NCI-H82 (cell line): ENCODE measurements around the gene TMEM126B.
"Not testable (repeated sequence)": the region's sequence is repeated elsewhere in the genome, so short reads cannot be mapped to it uniquely, and the experiment has no call there.

ENCODE experiments used
- DNase-seq: peaks from one replicate; lab custom pipeline; 2025; lab: John Stamatoyannopoulos, UW

The TMEM126B gene

DNA sequence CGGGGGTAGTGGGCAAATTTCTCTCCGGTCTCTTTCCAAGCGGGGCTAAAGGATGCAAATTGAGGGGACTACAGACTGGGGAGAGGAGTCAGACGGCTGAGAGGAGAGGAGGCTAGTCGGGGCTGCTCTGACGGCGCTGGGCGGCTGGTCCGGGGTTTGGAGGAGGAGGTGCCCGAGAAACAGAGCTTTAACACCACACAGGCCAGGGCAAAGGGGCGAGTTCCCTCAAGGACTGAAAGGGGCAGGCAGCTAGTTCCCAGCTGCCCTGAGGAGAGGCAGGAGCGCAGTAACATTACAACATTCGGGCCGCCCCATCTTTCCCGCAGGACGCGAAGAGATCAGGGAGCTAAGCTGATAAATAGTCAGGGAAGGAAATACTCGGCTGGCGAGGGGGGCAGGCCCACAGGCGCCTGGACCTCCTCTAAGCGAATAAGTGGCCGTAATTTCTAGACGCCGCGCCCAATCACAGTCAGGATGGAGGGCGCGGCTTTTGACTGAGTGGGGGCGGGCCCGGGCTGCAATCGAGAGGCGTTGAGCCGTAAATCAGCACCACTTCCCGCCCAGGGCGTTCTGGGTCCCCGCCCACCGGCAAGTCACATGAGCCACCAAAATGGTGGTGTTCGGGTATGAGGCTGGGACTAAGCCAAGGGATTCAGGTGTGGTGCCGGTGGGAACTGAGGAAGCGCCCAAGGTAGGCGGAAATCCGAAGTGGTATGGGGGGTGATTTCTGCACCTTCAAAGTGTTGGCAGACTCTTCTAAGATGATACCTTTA is at the start of gene TMEM126B:
TMEM126B (plus strand) TSS at position 596 of the 773 bp plus-strand sequence; CDS start at position 611, 15 bp downstream.
- peak; percentile 98 for DNase-seq

DNA sequence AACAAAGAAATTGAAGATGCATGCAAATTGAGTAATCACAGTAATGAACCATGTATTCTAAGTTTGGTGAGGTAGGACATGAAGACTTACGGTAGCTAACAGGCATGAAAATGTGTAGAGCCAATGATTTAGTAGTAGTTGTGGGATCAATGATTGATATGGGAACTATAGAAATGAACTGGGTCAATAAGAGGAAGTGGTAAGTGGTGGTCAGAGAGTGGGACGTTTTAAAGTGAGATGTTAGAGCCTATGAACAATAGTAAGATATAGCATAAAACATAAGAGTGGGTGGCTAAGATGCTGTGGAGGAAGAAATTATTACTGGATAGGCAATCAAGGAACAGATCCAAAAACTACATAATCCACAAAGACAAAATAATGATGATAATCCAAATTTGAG is 46.3 kb upstream of the TMEM126B start:
- no peak for DNase-seq

DNA sequence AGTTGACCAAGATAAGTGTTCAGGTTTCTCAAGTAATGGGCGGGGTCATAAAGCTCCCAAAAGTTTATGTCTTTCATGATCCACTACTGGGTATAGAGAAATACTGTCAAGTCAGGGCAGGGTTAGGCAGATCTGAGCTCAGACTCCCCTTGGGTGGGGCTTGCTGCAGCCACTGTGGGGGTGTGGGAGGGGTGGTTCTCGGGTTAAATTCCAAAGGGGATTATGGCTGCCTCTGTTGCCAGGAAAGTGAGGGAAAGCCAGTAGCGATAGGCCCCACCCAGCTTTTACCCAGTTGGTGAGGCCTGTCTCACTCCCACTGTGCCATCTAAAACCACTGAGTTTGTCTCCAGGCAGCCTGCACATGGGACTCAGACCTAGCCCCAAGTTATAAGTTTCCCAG is 39.0 kb upstream of the TMEM126B start:
- DNase-seq = no peak

DNA sequence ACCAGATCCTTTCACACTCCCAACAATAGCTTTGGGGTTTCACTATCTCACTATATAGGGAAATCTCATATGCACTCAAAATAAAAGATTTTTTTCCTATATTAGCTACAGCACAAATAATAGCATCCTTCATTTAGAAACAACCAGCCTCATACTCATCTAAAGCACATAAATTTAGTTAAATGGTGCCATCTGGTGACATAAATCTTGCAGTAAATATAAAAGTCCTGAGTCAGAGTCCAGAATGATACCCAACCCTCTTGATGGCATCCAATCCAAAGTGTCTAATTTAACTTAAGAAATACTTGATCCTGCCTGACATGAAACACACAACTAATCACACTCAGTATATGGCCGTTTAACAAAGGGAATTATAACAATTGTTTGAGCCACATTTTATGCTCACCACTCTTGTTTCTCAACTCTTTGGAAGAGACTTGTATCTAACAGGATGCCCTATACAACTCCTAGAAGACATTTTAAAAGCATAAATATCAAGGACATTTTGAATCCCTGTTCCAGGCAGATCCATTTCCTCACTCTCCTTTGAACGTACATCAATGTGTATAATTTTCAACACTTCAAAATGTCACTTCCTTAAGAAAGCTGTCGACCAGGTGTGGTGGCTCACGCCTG is 37.4 kb upstream of the TMEM126B start:
- DNase-seq = peak; percentile 66

DNA sequence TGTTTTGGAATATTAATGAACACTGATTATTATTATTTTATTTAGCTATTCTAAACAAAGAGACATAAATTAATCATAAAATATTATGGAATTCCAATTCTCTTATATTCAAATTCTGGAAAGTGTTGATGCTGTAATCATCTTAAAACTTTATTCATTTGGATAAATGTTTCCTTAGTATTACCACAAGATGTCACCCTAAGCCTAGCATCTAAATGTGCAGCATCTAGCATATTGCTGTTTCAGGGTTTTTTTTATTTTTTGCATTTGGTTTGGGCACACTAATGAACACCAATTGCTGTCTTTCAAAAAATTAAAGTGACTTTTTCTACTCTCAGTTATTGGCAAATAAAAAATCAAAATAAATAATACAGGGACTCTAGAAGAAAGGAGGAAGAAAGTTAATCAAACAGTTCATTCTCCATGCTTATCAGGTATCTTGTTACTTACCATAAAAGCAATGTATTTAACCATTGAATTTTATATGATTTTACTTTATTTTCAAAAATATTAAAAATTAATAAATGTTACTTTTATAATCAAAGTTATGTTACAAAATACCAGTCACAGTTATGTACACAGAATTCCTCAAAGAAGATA is 33.0 kb upstream of the TMEM126B start:
- peak; percentile 51 for DNase-seq

DNA sequence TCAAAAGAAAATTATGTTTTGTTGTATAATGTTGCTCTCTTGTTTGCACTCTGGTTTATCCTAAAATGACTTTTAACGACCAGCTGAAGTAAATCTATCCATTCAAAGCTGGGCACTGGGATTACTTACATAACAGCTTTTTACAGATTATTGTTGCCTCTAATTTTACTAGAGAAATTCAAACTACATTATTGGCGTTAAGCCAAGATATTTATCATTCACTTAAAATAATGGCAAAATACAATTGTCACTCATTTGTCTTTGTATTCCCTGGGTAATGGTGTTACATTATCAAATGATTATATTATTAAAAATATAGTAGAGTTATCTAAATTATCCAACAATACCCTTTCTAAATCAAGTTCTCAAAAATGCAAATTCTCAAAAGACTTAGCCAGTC is 31.5 kb upstream of the TMEM126B start:
- no peak for DNase-seq

DNA sequence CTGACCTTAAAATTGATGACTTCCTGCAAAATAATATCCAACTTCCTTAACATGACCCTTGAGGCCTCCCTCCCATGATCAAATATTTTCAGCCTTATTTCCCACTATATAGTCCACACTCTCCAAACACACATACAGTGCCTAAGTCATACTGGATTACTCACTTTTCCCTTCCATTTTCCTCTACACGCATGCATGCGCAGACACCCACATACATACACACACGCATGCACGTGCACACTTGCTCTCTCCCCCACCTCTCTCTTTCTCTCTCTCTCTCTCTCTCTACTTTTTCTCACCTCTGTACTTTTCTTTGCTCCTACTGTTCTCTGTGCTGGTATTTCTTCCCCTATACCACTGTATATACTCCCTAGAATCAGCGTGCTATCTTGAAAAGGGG is 29.3 kb upstream of the TMEM126B start:
- DNase-seq = no peak

DNA sequence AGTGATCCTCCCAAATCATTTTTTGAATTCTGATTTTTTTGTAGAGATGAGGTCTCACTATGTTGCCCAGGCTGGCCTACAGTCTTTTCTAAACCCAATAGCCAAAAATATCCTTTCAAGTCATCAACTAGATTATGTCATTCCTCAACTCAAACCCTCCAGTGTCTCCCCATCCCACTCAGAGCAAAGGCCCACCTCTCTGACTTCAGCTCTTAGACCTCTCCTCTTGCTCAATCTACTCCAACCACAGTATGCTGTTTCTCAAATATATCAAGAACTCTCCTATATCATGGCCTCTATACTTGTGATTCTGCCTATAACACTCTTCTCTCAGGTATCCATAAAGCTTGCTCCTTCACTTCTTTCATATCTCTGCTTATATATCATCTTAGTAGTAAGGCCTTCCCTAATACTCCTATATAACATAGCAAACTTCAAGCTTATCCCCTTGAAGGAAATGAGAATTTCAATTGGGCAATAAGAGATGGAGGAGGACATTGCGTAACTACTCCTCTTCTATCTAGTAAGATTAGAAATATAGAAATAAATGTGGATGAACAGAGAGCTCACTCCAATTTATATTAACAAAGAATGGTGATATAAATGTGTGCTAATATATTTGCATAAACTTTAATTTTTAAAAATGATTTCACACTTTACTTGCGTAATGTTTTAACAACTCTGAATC is 25.7 kb upstream of the TMEM126B start:
- no peak for DNase-seq

DNA sequence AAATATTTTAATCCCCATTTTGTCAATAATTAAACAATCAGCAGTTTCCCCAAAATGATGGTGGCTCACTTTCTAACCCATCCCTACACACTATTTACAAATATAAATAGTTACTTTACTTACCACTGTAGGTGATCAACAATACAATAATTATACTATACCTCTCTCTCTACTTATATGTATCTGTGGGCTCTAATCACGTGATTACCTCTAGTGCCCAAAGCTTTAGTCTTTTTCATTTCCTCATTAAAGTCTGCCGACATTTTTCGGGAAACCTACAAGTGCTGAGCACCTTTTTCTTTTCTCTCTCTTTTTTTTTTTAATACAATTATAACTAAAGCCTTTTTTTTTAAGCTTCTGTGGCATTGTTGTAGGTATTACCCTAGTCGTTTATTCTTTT is 25.2 kb upstream of the TMEM126B start:
- no peak for DNase-seq

DNA sequence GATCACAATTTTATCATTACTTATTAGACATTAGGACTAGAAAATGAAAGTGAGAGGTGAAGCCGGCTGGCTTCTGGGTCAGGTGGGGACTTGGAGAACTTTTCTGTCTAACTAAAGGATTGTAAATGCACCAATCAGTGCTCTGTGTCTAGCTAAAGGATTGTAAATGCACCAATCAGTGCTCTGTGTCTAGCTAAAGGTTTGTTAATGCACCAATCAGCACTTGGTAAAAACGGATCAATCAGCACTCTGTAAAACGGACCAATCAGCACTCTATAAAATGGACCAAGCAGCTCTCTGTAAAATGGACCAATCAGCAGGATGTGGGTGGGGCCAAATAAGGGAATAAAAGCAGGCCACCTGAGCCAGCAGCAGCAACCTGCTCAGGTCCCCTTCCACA is 22.2 kb upstream of the TMEM126B start:
- not testable (repeated sequence) for DNase-seq

DNA sequence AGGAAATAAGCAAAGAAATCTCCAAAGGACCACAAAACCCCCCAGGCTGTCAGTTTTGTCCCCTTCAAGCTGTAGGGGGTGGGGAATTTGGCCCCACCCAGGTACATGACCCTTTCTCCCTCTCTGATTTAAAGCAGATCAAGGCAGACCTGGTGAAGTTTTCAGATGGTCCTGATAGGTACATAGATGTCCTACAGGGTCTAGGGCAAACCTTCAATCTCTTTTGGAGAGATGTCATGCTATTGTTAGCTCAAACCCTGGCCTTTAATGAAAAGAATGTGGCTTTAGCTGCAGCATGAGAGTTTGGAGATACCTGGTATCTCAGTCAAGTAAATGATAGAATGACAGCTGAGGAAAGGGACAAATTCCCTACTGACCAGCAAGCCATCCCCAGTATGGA is 19.8 kb upstream of the TMEM126B start:
- not testable (repeated sequence) for DNase-seq

DNA sequence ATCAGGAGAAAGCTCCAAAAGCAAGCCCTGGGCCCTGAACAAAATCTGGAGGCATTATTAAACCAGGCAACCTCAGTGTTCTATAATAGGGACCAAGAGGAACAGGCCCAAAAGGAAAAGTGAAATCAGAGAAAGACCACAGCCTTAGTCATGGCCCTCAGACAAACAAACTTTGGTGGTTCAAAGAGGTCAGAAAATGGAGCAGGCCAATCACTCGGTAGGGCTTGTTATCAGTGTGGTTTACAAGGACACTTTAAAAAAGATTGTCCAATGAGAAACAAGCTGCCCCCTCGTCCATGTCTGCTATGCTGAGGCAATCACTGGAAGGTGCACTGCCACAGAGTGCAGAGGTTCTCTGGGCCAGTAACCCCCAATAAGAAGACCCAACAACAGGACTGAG is 19.1 kb upstream of the TMEM126B start:
- not testable (repeated sequence) for DNase-seq

DNA sequence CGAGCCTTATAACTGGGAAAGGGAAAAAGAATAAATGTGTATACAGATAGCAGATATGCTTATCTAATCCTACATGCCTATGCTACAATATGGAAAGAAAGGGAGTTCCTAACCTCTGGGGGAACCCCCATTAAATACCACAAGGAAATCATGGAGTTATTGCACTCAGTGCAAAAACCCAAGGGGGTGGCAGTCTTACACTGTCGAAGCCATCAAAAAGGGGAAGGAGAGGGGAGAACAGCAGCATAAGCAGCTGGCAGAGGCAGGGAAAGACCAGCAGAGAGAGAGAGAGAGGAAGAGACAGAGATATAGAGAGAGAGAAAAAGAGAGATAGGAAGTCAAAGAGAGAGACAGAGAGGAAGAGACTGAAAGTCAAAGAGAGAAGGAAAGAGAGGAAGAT is 16.8 kb upstream of the TMEM126B start:
- DNase-seq = not testable (repeated sequence)

DNA sequence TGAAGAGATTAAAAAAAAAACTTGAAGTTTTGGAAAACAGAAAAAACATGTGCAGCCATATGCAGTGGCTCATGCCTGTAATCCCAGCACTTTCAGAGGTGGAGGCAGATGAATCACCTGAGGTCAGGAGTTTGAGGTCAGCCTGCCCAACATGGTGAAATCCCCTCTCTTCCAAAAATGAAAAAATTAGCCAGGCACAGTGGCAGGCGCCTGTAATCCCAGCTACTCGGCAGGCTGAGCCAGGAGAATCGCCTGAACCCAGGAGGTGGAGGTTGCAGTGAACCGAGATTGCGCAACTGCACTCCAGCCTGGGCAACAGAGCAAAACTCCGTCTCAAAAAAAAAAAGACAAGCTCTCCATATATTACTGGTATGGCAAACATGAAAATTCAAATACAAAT is 8.9 kb upstream of the TMEM126B start:
- DNase-seq = no peak

DNA sequence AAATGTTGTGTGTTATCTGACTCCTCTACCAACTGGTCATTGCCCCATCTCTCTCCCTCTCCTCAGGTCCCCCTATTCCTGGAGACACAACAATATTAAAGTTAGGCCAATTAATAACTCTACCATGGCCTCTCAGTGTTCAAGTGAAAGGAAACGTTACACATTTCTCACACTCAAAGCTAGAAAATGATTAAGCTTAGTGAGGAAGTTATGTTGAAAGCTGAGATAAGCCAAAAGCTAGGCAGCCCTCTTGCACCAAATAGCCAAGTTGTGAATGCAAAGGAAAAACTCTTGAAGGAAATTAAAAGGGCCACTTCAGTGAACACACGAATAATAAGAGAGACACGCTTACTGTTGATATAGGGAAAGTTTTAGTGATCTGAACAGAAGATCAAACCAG is 8.1 kb upstream of the TMEM126B start:
- no peak for DNase-seq

DNA sequence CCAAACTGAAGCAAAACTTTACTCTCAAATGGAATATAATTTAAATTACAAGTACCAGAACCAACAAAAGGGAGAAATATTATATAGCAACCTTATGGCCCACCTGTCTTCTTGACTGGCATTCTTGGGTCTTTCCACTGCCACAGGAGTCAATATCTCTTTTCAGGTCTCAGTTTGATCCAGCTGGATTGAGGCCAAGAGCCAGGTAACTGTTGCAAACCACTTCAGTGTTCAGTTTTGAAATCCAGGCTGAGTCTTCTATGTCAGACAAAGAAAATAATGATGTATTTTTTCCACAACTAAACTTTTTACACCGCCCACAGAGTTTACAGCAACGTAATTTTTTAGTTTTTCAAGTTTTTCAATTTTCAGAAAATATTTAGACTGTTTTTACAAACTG is 1.9 kb upstream of the TMEM126B start:
- DNase-seq = no peak

DNA sequence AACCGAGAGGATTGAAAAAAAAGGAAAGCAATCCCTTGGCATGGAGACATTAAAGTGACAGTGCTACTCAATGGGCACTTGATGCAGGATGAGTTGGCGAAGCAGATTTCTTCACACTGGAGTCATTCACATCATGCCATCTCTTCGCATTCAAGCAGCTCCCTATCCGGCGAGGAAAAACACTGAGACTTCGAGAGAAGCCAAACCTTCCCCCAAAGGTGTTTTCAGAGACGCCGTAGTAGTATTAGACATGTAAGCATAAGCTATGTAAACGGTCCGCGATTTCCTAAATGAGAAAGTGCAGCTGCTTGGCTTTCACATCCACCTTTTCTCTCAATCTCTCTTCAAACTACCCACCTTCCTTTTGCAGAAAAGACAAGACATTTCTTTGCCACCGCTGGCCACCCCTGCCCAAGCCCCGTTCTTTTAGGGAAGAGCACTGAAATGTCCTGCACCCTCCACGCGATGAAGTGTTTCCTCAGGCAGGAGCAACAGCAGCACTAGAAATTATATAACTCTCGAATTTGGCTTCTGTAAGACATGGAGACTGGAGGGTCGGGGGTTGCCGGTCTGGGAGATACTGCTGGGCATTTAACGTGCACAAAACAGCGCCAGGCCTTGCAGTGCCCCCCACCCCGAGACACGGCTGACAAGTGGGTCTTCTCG is 928 bp upstream of the TMEM126B start, which contains the start of gene DLG2:
DLG2 (minus strand) TSS at position 13 of the 666 bp plus-strand sequence.
- peak; percentile 50 for DNase-seq

DNA sequence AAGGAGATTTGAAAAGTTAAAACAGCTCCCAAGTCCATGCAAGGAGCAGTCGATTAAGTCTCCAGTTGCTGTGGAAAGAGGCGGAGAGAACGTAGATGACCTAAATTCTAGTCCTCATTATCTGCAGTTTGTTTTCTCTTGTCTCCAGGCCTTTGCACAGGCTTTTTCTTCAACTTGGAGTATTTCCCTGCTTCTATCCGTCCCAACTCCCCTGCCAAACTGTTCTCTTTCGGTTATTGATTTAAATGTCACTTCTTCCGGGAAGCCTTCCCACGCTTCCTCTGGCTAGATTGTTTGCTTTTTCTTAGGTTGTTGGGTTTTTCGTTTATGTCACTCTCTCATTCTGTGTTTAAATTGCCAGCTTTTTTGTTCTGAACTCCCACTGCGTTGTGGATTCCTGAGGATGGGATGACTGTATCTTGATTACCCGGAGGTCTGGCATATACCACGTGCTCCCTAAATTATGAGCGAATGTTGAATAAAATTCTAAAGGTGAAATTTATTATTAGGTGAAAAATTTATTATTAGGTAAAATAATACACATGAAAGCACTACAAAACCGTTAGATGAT is 463 bp downstream of the TMEM126B start:
- DNase-seq = no peak

DNA sequence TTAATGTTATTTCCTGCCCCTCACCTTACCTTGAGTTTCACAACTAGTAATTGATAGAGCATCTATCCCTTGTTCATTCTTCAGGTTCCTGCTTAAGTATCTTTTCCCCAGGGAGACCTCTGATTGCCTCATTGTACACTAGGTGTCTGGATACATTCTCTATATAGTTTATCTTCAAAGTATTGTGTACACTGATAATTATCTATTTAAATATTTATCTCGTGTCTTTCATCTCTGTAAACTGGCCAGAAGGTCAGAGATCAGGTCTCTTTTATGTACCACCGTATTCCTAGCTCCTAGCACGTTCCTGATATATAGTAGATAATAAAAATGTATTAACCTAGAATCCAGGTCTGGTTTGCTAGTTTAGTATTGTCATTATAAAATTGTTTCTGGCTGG is 6.4 kb downstream of the TMEM126B start:
- DNase-seq = no peak

DNA sequence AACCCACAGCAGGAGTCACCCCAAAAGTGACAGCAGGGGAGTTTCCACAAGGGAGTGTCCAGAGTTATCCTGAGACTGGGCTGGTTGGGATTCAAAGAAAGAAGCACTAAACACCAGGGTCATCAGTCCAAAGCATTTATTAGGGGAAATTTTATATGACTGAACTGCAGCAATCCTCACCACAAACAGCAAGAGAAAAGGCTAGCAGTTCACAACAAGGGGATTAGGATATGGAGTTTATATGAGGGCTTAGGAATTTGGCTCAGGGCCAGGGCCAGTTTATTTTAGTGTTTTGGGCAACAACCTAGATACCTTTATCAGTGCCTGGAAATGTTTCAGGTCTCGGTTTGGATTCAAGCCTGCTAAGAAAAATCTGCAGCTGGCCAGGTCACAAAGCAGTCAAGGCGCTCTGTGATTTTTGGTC is 14.8 kb downstream of the TMEM126B start:
- peak; percentile 75 for DNase-seq

DNA sequence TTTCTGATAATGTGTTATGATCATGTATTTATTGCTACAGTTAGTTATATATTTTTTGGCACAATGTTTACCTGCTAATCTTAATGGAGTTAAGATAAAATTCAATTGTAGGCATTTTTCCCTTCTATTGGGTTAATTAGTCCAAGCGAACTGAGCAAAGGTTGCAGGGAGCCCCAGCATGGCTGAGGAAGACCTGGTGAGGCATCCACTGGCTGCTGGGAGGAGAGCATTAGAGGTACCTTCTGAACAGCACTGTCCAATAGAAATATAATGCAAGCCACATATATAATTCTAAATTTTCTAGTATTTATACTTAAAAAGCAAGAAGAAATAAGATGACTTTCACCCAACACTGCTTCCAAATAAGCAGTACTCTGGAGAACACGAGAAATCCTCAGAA is 18.7 kb downstream of the TMEM126B start:
- DNase-seq = no peak
